ENCODE data around the gene LSAMP. TPM values are rescaled to one million over a fixed set of nuclear protein-coding genes. Genes with fewer than 3 reads are reported as not detected.

The LSAMP gene
- total RNA-seq, 1 donor from 2014 or later = 16.4 TPM

DNA sequence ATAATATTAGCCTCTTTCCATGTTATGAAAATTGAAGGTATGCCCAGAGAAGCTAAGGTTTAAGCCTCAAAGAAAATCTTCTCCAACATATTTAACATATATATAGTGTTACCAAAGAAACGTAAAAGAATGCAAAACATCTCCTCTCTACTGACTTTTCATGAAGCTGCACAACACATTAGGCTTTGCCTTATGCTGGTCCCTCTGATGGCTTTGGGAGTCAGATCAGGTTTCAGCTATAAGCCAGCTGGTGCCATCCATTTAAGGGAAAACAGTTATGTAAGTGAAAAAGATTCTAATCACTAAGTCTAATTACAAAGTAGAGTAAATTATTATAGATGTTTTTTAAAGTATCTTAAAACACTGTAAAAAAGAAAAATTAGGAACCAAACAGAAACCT lies 410.5 kb downstream of the LSAMP start:
- DNase-seq (ENCODE audit: low read depth) (no peak), FAIRE-seq (no peak)
- Histone ChIP-seq H3K4me3 (ENCODE audit: insufficient read depth, low read depth, low read length) (no peak overlapping the region), H4K20me1 (ENCODE audit: insufficient read depth, low read length) (no peaks in the 10 kb centered on the region), H3K27ac (ENCODE audit: low read depth, low read length) (no peak overlapping the region), H3K4me2 (ENCODE audit: low read length) (no peak overlapping the region), H3K9ac (ENCODE audit: low read length) (no peak overlapping the region), H3K4me1 (ENCODE audit: insufficient read depth, low read length) (no peaks in the 10 kb centered on the region), H3K36me3 (ENCODE audit: insufficient read depth, low read length) (no peaks in the 10 kb centered on the region), H3K27me3 (ENCODE audit: insufficient read depth, low read length) (no peaks in the 10 kb centered on the region), H2AFZ (ENCODE audit: low read depth, low read length) (no peak overlapping the region), H3K79me2 (ENCODE audit: insufficient read depth, low read length) (no peaks in the 10 kb centered on the region), H3K9me3 (ENCODE audit: insufficient read depth, low read depth, low read length) (no peaks in the 10 kb centered on the region)
- H3K27ac Mint-ChIP-seq (ENCODE audit: unreplicated experiment) = no peak overlapping the region
- no peaks in the 10 kb centered on the region for H3K27me3 Mint-ChIP-seq (ENCODE audit: low read depth, unreplicated experiment)
- H3K9me3 Mint-ChIP-seq (ENCODE audit: unreplicated experiment) = no peaks in the 10 kb centered on the region
- peaks cover 9% of the 10 kb centered on the region for H3K4me1 Mint-ChIP-seq (ENCODE audit: low read depth, unreplicated experiment)
- TF ChIP-seq, protein P1, sequence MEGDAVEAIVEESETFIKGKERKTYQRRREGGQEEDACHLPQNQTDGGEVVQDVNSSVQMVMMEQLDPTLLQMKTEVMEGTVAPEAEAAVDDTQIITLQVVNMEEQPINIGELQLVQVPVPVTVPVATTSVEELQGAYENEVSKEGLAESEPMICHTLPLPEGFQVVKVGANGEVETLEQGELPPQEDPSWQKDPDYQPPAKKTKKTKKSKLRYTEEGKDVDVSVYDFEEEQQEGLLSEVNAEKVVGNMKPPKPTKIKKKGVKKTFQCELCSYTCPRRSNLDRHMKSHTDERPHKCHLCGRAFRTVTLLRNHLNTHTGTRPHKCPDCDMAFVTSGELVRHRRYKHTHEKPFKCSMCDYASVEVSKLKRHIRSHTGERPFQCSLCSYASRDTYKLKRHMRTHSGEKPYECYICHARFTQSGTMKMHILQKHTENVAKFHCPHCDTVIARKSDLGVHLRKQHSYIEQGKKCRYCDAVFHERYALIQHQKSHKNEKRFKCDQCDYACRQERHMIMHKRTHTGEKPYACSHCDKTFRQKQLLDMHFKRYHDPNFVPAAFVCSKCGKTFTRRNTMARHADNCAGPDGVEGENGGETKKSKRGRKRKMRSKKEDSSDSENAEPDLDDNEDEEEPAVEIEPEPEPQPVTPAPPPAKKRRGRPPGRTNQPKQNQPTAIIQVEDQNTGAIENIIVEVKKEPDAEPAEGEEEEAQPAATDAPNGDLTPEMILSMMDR (IDR thresholded peaks at IDR 0.05; ENCODE audit: insufficient read depth, low read depth, low read length) = no peak
- TF ChIP-seq EZH2 (IDR thresholded peaks at IDR 0.05; ENCODE audit: insufficient read depth, low read length) = no peak
- no peak overlapping the region for H3K4me3 Mint-ChIP-seq (ENCODE audit: unreplicated experiment)
- no peaks in the 10 kb centered on the region for H3K36me3 Mint-ChIP-seq (ENCODE audit: low read depth, unreplicated experiment)

GRCh38 chr3:116034086-116034485 lies 411.2 kb downstream of the LSAMP start:
- Mint-ChIP-seq H3K4me1 (ENCODE audit: low read depth, unreplicated experiment) (peaks cover 14% of the 10 kb centered on the region), H3K9me3 (ENCODE audit: unreplicated experiment) (no peaks in the 10 kb centered on the region), H3K27ac (ENCODE audit: unreplicated experiment) (no peak overlapping the region), H3K36me3 (ENCODE audit: low read depth, unreplicated experiment) (no peaks in the 10 kb centered on the region), H3K27me3 (ENCODE audit: low read depth, unreplicated experiment) (no peaks in the 10 kb centered on the region), H3K4me3 (ENCODE audit: unreplicated experiment) (no peak overlapping the region)
- no peak overlapping the region for H3K4me2 ChIP-seq (ENCODE audit: low read length)
- no peak overlapping the region for H2AFZ ChIP-seq (ENCODE audit: low read depth, low read length)
- TF ChIP-seq EZH2 (IDR thresholded peaks at IDR 0.05; ENCODE audit: insufficient read depth, low read length) = no peak
- TF ChIP-seq, protein P1 (IDR thresholded peaks at IDR 0.05; ENCODE audit: insufficient read depth, low read depth, low read length) = no peak
- no peaks in the 10 kb centered on the region for H3K9me3 ChIP-seq (ENCODE audit: insufficient read depth, low read depth, low read length)
- H3K4me1 ChIP-seq (ENCODE audit: insufficient read depth, low read length) = peaks cover 1% of the 10 kb centered on the region
- no peaks in the 10 kb centered on the region for H3K27me3 ChIP-seq (ENCODE audit: insufficient read depth, low read length)
- no peaks in the 10 kb centered on the region for H3K36me3 ChIP-seq (ENCODE audit: insufficient read depth, low read length)
- H4K20me1 ChIP-seq (ENCODE audit: insufficient read depth, low read length) = no peaks in the 10 kb centered on the region
- H3K9ac ChIP-seq (ENCODE audit: low read length) = no peak overlapping the region
- no peaks in the 10 kb centered on the region for H3K79me2 ChIP-seq (ENCODE audit: insufficient read depth, low read length)
- FAIRE-seq (peak; percentile 5), DNase-seq (ENCODE audit: low read depth) (no peak)
- H3K4me3 ChIP-seq (ENCODE audit: insufficient read depth, low read depth, low read length) = no peak overlapping the region
- no peak overlapping the region for H3K27ac ChIP-seq (ENCODE audit: low read depth, low read length)

GRCh38 chr3:116033516-116033915 lies 411.8 kb downstream of the LSAMP start:
- Histone ChIP-seq H3K27ac (ENCODE audit: low read depth, low read length) (no peak overlapping the region), H2AFZ (ENCODE audit: low read depth, low read length) (no peak overlapping the region), H4K20me1 (ENCODE audit: insufficient read depth, low read length) (no peaks in the 10 kb centered on the region), H3K4me2 (ENCODE audit: low read length) (no peak overlapping the region), H3K27me3 (ENCODE audit: insufficient read depth, low read length) (no peaks in the 10 kb centered on the region), H3K4me1 (ENCODE audit: insufficient read depth, low read length) (peaks cover 3% of the 10 kb centered on the region), H3K36me3 (ENCODE audit: insufficient read depth, low read length) (no peaks in the 10 kb centered on the region), H3K4me3 (ENCODE audit: insufficient read depth, low read depth, low read length) (no peak overlapping the region), H3K79me2 (ENCODE audit: insufficient read depth, low read length) (no peaks in the 10 kb centered on the region), H3K9me3 (ENCODE audit: insufficient read depth, low read depth, low read length) (no peaks in the 10 kb centered on the region), H3K9ac (ENCODE audit: low read length) (no peak overlapping the region)
- no peaks in the 10 kb centered on the region for H3K9me3 Mint-ChIP-seq (ENCODE audit: unreplicated experiment)
- no peak for TF ChIP-seq EZH2 (IDR thresholded peaks at IDR 0.05; ENCODE audit: insufficient read depth, low read length)
- TF ChIP-seq, protein P1 (IDR thresholded peaks at IDR 0.05; ENCODE audit: insufficient read depth, low read depth, low read length) = no peak
- DNase-seq (ENCODE audit: low read depth) = no peak
- H3K27ac Mint-ChIP-seq (ENCODE audit: unreplicated experiment) = no peak overlapping the region
- H3K36me3 Mint-ChIP-seq (ENCODE audit: low read depth, unreplicated experiment) = no peaks in the 10 kb centered on the region
- no peak overlapping the region for H3K4me3 Mint-ChIP-seq (ENCODE audit: unreplicated experiment)
- no peaks in the 10 kb centered on the region for H3K27me3 Mint-ChIP-seq (ENCODE audit: low read depth, unreplicated experiment)
- no peak for FAIRE-seq
- H3K4me1 Mint-ChIP-seq (ENCODE audit: low read depth, unreplicated experiment) = peaks cover 15% of the 10 kb centered on the region

Measured in astrocyte (in vitro differentiated cells and primary cell).